ENCODE measurements around the gene SCN1A.

GRCh38 chr2:165959371-165959770 lies 168.4 kb downstream of the SCN1A start:
- TF ChIP-seq CTCF (IDR thresholded peaks at IDR 0.05) (no peak), REST (IDR thresholded peaks at IDR 0.05; ENCODE audit: insufficient read depth in 1 of 2, low read depth in 2 of 2, low read length in 1 of 2) (no peak), SIN3A (IDR thresholded peaks at IDR 0.05; ENCODE audit: borderline replicate concordance, insufficient read depth, low read depth, low read length) (no peak), POLR2AphosphoS5 (IDR thresholded peaks at IDR 0.05; ENCODE audit: low read depth, low read length) (no peak), TCF7L2 (IDR thresholded peaks at IDR 0.05; ENCODE audit: low read depth, low read length) (no peak)
